OCI-LY1 (cell line): ENCODE data around the gene XRCC6.

Experiments
- H2AFZ ChIP-seq: fragments of 200-600 bp; sonication (generic), shearing (Covaris generic); 2 replicates; pipeline ENCODE4 v1.6.0; 2014; ENCODE audit warnings: antibody characterized with exemption, mild to moderate bottlenecking, low read length
- H3F3A ChIP-seq: fragments of 200-600 bp; sonication (generic), shearing (Covaris generic); 2 replicates; pipeline ENCODE4 v1.6.0; 2014; ENCODE audit warnings: mild to moderate bottlenecking, antibody characterized with exemption, low read length, moderate library complexity; ENCODE audit not compliant: insufficient read depth
- H3K27ac ChIP-seq: fragments of 200-600 bp; sonication (generic); 2 replicates; pipeline ENCODE4 v1.5.1; 2014; ENCODE audit warnings: low read length, mixed run types, mild to moderate bottlenecking, low read depth; ENCODE audit not compliant: poor library complexity, severe bottlenecking
- H3K27me3 ChIP-seq: fragments of 200-600 bp; sonication (generic); 2 replicates; pipeline ENCODE4 v1.6.0; 2014; ENCODE audit warnings: antibody characterized with exemption, mild to moderate bottlenecking, low read length, moderate library complexity; ENCODE audit not compliant: insufficient read depth
- H3K36me3 ChIP-seq: fragments of 200-600 bp; sonication (generic); 2 replicates; pipeline ENCODE4 v1.6.1; 2014; ENCODE audit warnings: mild to moderate bottlenecking, antibody characterized with exemption, low read length, moderate library complexity, mixed read lengths; ENCODE audit not compliant: insufficient read depth
- H3K4me1 ChIP-seq: fragments of 200-600 bp; sonication (generic); 2 replicates; pipeline ENCODE4 v1.5.1; 2014; ENCODE audit warnings: mild to moderate bottlenecking, low read length, moderate library complexity; ENCODE audit not compliant: insufficient read depth, severe bottlenecking
- H3K4me2 ChIP-seq: fragments of 200-600 bp; sonication (generic), shearing (Covaris generic); 2 replicates; pipeline ENCODE4 v1.6.1; 2014; ENCODE audit warnings: low read length
- H3K4me3 ChIP-seq: fragments of 200-600 bp; sonication (generic); 2 replicates; pipeline ENCODE4 v1.5.1; 2014; ENCODE audit warnings: low read length, low read depth, mild to moderate bottlenecking, mixed read lengths; ENCODE audit not compliant: poor library complexity, severe bottlenecking
- H3K79me2 ChIP-seq: fragments of 200-600 bp; shearing (Covaris generic); 2 replicates; pipeline ENCODE4 v1.6.1; 2016; ENCODE audit warnings: mixed run types, low read length, mixed read lengths; ENCODE audit not compliant: insufficient read depth
- H3K9ac ChIP-seq: fragments of 200-600 bp; sonication (generic), shearing (Covaris generic); 2 replicates; pipeline ENCODE4 v1.6.1; 2014; ENCODE audit warnings: mild to moderate bottlenecking, low read length, mixed read lengths
- H3K9me2 ChIP-seq: fragments of 200-600 bp; sonication (generic), shearing (Covaris generic); 2 replicates; pipeline ENCODE4 v1.6.1; 2014; ENCODE audit warnings: low read depth, mild to moderate bottlenecking, low read length, mixed read lengths
- H3K9me3 ChIP-seq: fragments of 200-600 bp; shearing (Covaris generic); 2 replicates; pipeline ENCODE4 v1.6.1; 2014; ENCODE audit warnings: low read length, mixed read lengths
- H4K20me1 ChIP-seq: fragments of 200-600 bp; sonication (generic), shearing (Covaris generic); 2 replicates; pipeline ENCODE4 v1.6.0; 2016; ENCODE audit warnings: mild to moderate bottlenecking, low read length; ENCODE audit not compliant: insufficient read depth
- CTCF ChIP-seq: fragments of 200-600 bp; sonication (generic), shearing (Covaris generic); IDR thresholded peaks from 2 replicates; pipeline ENCODE4 v1.5.1; 2017; ENCODE audit warnings: mild to moderate bottlenecking, antibody characterized with exemption, low read length, moderate library complexity, mixed read lengths
- EZH2 ChIP-seq: fragments of 200-600 bp; sonication (generic), shearing (Covaris generic); IDR thresholded peaks from 2 replicates; pipeline ENCODE4 v1.8.0; 2017; ENCODE audit warnings: borderline replicate concordance, mixed run types, mild to moderate bottlenecking, antibody characterized with exemption, low read length, moderate library complexity, mixed read lengths

XRCC6 gene

GRCh38 chr22:41598081-41598480, 23.0 kb upstream of the XRCC6 start:
- Histone ChIP-seq H3K79me2 (no peaks in the 10 kb centered on the region), H4K20me1 (no peaks in the 10 kb centered on the region), H3K4me3 (no peak overlapping the region), H2AFZ (no peak overlapping the region), H3K9me2 (no peaks in the 10 kb centered on the region), H3K9me3 (no peaks in the 10 kb centered on the region), H3K27me3 (no peaks in the 10 kb centered on the region), H3K36me3 (peaks cover 31% of the 10 kb centered on the region), H3K4me1 (no peaks in the 10 kb centered on the region), H3K9ac (no peak overlapping the region), H3K27ac (no peak overlapping the region), H3F3A (no peaks in the 10 kb centered on the region), H3K4me2 (no peak overlapping the region)
- no peak for TF ChIP-seq CTCF
- no peak for TF ChIP-seq EZH2

- Histone ChIP-seq H3K27ac (no peak overlapping the region), H3K4me1 (no peaks in the 10 kb centered on the region), H3K36me3 (peaks cover 40% of the 10 kb centered on the region), H3K79me2 (no peaks in the 10 kb centered on the region), H3K27me3 (no peaks in the 10 kb centered on the region), H3K9me2 (no peaks in the 10 kb centered on the region), H3K4me2 (no peak overlapping the region), H2AFZ (no peak overlapping the region), H3F3A (no peaks in the 10 kb centered on the region), H3K4me3 (no peak overlapping the region), H4K20me1 (no peaks in the 10 kb centered on the region), H3K9me3 (no peaks in the 10 kb centered on the region), H3K9ac (no peak overlapping the region)
- TF ChIP-seq EZH2: no peak
- no peak for TF ChIP-seq CTCF
These were observed 22.0 kb upstream of the XRCC6 start for GRCh38 chr22:41598891-41599635.

GRCh38 chr22:41600976-41601375, 20.1 kb upstream of the XRCC6 start:
- no peak for TF ChIP-seq EZH2
- no peak for TF ChIP-seq CTCF
- Histone ChIP-seq H3F3A (no peaks in the 10 kb centered on the region), H4K20me1 (no peaks in the 10 kb centered on the region), H3K27ac (no peak overlapping the region), H3K9me2 (no peaks in the 10 kb centered on the region), H3K79me2 (no peaks in the 10 kb centered on the region), H3K4me2 (no peak overlapping the region), H3K4me3 (no peak overlapping the region), H3K9ac (no peak overlapping the region), H3K9me3 (no peaks in the 10 kb centered on the region), H3K4me1 (no peaks in the 10 kb centered on the region), H3K27me3 (no peaks in the 10 kb centered on the region), H2AFZ (no peak overlapping the region), H3K36me3 (peaks cover 57% of the 10 kb centered on the region)
